ENCODE results near the gene POLG.

Gene POLG

DNA sequence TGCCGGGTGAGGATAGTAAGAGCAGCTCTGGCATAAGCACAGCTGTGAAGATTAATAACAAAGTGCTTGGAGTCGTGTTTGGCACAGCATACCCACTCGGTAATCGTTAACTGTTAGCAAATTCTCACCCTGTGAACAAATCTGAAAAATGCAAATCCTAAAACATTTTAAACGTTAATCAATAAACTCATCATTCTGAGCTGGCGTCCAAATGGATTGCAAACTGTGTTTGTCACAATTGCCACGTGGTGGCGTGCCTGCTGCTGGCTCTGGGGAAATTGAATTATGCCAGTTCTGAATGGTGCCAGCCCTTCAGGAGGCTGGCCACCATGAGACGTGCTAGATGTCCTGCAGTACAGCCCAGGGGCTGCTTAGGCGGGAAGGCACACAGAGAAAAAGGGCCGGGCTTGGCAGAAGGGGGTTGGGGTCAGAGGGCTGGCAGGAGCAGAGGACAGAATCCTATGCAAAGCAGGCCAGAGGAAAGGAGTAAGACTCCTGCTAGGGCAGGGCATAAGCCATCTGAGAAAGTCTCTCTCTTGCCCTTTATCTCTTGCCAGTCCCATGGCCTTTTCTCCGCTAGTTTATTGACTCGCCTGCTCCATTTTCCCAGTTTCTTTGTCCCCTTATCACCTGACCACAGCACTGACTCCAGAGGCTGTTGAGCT is 22.1 kb upstream of the POLG start:
- peak; percentile 36 for DNase-seq (ENCODE audit: low read depth)

DNA sequence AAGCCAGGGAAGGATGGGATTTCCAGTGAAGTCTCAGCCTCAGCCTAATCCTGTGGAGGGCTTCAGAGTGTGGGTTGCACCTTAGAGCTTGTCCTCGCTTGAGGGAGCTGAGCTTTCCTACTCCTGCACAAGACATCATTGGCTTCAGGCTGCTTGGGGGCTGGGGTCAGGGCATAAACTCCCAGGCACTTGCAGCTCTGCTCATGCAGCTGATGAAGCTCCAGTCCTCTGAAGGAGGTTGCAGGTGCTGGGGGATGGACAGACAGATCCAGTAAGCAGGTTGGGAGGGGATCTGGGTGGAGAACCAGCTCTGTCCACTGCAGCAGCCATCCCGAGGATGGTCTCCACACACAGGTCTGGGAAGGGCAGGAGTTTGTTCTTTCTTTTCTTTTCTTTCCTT is 19.4 kb upstream of the POLG start:
- DNase-seq (ENCODE audit: low read depth): no peak

DNA sequence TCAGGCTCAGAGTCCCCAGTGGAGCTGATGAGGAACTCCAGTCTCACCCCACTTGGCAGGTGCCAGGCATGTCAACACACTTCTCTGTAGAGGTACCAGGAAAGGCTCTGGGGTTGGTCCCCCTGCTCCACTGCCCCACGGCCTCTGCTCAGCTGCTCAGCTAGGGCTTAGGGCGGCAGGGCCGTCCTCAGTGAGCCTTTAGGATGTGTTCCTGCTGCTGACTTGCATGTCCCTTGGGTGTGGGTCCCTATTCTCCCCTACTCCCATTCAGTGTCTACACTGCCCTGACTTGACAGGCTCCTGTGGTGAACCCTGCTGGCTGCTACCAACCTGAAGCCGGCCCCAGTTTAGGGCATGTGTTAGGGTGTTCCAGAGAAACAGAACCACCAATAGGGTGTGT is 17.9 kb upstream of the POLG start:
- no peak for DNase-seq (ENCODE audit: low read depth)

DNA sequence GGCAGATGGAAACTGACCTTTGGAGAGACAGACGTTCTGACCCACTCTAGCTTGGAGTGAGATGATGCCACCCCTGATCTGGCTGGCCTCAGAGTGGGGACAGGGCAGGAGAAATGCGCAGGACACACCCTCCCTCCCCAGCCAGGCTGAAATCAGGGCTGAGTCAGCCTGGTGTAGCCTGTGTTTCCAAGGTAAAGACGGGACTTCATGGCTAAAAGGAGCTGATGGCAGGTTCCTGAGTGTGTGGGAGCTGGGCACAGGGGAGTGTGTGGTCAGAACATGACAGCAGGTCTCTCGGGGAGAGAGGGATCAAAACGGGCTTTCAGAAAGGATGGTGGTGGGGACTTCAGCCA is 14.6 kb upstream of the POLG start:
- no peak for DNase-seq (ENCODE audit: low read depth)

DNA sequence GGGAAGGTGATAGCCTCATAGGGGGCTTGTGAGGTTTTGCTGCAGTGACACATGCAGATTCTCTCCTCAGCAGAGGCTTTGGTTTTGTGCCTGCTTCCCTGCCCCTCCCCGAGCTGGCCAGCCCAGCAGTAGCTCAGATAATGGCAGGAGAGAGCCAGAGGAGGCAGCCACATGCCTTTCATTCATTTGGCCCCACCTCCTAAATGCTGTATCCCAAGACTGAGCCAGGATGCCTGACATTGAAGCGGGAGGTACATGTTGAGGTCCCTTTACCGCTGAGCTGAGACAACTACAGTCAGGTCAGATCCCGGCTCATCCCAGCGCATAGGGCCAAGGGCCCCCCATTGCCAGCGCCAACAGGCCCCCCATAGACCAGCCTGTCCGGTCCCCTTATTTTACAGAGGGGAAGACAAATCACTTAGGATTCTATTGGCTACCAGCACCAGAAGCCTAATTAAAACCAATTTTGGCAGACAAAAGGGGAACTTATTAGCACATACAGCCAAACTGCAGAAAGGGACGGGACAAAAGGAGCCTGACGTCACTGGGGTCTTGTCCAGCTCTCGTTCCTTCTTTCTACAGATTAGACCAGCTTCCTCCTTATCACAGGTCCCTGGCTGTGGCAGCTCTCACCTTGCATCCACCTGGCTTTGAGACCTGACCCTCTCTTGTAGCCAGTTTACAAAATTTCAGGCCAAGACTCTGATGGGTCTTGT is 12.1 kb upstream of the POLG start:
- DNase-seq (ENCODE audit: low read depth): no peak

DNA sequence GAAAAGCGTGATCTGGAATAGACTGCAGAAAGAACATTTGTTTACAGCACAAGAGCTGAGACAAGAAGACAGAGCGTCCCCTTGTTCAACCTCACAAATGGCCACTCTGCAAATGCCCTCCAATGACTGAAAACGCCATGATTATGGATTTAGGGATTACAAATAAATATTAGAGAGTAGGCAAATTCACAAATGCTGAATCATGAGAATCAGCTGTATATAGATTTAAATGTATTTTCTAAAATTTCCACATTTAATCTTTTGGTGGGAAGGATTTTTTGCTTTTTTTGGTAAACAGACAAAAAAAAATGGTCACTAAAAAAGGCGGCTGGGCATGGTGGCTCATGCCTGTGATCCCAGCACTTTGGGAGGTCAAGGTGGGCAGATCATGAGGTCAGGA is 10.6 kb upstream of the POLG start:
- DNase-seq (ENCODE audit: low read depth): no peak

DNA sequence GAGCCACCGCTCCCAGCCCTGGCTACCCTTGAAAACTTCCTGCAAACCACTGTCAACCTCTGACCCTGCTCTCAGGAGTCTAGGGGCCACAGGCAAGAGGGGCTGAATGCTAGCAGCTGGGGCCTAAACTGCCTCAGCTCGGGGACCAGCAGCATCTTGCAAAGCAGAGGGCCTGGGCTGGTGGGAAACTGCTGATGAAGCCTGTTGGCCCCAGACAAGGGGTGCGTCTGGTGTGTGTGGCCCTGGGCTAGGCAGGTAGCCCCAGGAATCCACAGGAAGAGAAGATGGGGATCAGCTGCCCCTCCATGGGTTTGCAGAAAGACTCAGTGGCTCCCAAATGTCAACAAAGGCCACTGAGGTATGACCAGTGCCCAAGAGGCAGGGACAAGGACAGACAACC is 8.2 kb upstream of the POLG start:
- DNase-seq (ENCODE audit: low read depth): no peak

DNA sequence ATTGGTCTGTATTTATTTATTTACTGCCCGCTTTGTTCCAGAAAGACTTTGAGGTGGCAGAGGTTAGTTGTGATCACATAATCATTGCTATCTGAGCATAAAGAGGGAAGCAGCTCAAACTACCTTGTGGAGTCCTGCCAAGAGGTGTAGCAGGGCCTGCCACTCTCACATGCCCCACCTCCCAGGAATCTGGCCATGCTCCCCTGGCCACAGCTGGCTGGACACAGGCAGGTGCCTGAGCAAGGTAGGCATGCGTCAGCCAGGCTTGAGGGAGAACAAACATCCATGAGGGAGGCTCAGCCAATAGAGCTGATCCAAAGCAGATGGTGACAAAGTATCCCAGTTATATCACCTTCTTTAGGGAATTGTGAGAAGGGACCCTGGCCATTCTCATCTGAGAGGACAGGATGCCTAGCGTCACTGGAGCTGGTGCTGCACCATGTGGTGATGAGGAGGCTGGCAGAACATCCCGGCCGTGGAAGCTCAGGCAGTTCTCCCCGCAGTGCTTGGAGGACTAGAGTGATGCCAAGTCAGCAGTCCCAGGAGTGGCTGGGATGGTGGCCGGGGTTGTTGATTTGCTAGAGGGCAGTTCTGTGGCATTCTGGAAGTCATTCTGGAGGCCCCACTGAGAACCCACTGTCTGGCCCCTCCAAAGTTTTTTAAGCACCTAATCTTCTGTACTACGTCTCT is 6.8 kb upstream of the POLG start:
- DNase-seq (ENCODE audit: low read depth): no peak

DNA sequence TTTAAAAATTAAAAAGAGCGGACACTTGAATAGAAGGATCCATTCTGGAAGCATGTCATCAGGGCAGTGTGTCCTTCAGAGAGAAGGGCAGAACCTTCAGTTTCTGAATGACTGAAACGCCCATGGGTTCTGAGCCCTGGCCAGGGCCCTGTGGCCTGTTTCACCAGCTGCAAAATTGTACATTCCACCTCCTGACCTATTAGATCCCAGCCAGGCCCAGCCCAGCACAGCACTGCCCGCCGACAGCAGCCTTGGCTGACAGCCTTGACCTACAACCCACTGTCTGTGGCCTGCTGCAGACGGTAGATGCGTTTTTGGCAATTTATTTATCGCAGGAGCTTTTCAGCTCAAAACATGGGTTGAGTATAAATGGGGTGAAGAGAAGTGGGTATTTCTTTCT is 5.9 kb upstream of the POLG start:
- DNase-seq (ENCODE audit: low read depth): no peak

DNA sequence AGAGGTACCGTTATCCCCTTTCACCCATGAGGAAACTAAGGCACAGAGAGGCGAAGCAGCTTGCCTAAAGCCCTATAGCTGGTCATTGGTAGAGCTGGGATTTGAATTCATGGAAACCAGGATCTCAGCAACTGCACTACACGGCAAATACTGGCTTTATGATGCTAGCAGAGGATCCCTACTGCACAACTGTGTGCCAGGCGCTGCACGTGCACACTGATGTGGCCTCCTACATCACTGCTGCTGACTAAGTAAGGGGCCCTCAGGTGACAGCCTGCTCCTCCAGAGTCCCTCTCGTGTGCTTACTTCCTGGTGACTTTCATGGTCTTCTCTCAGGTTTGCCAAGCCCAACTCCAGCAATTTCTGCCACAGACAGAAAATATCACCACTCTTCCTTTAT is 3.4 kb upstream of the POLG start:
- DNase-seq (ENCODE audit: low read depth): no peak

DNA sequence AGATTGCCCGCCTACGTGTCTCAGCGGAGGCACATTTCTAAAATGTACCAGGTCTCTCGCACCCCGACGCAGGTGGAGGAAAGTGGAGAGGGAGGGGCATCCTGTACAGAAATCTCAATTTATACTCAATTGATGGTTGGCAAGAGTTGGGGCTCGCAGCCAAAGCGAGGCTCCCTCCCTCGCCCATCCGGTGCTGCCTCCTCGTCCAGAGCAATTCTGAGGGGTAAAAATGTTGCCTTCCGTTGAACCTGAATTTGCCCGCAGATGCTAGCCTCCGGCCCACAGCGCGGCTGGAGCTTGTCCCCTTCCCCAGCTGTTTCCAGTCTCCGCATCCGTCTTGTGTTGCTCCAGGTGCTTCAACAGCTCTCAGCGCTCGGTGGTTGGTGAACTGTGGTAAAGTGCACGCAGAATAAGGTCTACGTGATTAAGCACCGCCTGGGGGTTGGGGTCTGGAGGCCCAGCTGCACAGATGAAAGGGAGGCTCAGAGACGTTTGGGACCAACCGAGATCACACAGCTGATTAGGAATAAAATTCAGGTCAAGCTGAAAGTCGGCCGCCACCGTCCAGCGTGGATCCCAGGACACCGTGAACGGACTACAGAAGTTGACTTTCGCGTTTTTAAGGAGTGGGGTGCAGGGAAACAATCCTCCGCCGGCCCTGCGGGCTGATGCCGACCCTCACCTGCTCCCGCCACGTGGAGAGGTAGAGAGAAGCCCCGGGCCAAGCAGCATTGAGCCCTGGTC is 846 bp upstream of the POLG start:
- no peak for DNase-seq (ENCODE audit: low read depth)

DNA sequence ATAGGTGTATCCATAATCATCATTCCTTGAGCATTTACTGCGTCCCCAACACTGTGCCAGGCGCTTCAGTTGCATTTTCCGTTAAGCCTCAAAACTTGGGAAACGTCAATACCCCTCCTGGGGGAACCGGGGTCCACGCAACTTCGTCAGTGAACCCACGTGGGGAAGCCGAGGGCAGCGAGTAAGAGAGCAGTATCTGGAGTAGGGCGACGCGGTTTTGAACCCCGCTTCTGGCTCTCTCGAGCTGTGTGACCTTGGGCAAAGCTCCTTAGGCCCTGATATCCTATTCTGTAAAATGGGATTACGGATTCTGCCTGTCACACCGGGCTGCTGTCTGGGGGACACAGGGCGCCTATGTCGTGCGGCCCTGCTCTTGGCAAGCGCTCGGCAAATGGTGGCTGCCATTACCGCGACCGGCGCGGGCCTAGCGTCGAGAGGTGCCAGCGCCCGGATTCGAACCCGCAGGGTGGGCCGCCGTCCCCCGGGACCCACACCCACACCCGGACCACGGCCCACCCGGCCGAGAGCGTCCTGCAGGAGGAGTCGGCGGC is 590 bp downstream of the POLG start:
- no peak for DNase-seq (ENCODE audit: low read depth)

DNA sequence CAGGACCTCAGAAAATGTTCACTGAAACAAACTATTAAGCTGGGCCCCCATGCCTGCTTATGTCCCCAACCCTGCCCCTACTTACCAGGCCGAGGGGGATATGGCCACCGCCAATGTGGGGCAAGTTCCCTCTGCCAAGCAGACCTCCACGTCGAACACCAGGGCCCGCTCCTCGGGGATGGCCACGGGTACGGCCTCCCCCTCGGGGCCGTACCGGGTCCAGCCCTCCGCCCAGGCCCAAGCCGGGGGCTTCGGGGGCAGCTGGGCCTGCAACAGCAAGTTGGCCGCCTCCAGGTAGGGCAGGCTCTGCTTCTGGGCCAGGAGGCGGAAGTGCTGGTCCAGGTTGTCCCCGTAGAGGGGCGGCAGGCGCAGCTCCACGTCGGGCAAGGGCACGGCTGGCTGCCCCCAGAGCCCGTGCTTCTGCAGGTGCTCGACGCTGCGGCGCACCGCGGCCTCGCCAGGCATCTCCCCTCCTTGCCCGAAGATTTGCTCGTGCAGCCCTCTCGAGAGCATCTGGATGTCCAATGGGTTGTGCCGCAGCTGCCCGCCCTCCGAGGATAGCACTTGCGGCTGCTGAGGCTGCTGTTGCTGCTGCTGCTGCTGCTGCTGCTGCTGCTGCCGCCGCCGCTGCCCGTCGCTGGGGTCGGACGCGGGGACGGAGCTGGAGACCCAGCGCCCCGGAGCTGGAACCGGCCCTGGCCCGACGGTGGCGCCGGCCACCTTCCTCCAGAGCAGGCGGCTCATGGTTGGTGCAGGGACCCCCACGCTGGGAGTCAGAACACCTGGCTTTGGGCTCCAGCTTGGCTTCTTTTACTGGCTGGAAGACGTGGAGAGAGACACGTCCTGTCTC is 1.4 kb downstream of the POLG start:
- no peak for DNase-seq (ENCODE audit: low read depth)

DNA sequence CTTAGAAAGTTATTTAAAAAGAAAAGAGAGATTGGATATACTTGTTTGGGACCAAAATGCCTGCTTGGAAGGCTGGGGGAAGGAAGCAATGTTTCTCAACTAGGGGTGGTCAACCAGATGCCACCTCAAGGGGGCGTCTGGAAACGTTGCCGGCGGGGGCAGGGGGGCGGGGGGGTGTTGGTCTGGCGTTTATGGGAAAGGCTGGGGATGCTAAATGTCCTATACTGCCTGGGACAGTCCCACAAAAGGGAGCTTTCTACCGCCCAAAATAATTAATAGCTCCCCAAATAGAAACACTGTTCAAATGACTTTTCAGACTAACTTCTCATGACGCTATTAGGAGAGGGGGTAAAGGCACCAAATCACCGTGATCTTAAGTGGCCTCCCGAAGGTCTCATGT is 2.2 kb downstream of the POLG start:
- peak; percentile 56 for DNase-seq (ENCODE audit: low read depth)

DNA sequence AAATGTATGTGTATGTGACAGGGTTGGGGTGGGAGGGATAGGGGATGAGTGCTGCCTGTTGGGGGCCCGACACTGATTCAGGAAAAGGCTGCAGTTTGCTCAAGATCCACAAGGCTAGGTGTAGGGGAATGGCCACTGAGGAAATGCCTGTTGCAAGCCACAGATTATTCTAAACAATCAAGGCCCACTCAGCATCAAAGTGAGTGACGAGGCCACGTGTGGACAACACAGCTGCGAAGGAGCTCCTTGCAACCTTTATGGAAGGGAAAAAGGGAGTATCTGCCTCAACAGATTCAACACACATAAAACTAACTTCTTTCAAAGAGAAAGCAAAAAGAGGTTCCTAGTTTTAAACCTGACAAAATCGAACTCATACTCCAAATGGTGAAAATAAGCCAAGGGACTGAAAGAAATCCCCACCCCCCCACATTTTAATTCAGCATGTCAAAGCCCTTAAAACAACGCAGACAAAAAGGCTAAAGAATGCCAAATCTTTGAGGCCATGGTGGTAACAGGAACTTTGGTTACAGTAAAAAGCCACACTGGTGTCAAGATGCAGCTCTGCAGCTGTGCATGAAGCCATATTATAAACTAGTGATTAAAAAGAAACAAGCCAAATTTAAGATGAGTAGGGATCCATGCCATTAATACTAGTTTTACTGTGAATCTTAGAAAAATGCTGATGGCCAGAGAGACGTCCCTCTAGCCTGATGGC is 3.6 kb downstream of the POLG start:
- no peak for DNase-seq (ENCODE audit: low read depth)

DNA sequence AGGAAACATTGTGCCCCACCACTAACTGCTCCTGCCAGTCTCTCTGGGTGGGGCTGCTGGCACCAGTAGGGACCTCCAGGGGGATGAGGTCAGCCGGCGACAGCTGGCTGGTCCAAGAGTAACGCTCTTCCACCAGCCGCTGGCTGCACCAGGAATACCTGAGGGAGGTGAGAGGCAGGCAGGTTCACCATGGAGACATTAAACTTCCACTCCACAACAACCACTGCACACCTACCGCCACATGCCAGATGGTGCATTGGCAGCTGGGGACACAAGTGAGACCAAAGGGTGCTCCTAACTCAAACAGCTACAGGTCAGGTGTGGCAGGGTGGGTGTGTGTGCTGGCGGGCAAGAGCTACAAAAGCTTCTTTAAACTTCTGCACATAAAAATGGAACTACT is 4.5 kb downstream of the POLG start:
- no peak for DNase-seq (ENCODE audit: low read depth)

DNA sequence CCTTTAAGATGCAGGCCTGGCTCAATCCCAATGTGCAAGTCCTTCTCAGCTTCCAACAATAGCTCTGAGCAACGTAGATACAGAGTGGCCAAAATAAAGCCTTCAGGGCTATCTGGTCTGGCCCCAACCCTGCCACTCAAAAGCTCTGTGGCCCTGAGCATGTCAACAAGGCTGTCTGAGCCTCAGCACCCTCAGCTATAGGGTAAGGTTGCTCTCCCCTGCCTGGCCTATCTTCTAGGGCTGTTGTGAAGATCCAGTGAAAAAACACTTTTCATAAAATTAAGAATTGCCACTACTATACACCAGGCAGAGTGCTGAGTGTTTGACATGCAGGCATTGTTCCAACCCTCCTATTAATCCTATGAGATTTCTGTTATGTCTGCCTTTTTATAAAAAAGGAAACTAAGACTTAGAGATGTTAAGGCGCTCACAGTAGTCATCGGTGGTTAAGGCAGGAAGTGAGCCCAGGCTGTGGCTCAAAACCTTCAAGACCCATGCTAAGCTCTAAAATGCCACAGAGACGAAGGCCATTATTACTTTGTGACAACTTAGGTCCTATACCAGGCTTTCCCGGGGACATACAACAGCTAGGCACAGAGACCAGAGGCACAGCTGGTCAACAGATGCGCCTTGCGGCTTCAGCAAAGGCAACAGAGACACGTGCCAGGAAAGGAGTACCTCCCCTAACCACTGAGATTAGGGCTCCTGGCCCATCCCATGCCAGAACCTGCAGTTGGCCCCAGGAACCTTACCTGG is 5.1 kb downstream of the POLG start:
- DNase-seq (ENCODE audit: low read depth): no peak

DNA sequence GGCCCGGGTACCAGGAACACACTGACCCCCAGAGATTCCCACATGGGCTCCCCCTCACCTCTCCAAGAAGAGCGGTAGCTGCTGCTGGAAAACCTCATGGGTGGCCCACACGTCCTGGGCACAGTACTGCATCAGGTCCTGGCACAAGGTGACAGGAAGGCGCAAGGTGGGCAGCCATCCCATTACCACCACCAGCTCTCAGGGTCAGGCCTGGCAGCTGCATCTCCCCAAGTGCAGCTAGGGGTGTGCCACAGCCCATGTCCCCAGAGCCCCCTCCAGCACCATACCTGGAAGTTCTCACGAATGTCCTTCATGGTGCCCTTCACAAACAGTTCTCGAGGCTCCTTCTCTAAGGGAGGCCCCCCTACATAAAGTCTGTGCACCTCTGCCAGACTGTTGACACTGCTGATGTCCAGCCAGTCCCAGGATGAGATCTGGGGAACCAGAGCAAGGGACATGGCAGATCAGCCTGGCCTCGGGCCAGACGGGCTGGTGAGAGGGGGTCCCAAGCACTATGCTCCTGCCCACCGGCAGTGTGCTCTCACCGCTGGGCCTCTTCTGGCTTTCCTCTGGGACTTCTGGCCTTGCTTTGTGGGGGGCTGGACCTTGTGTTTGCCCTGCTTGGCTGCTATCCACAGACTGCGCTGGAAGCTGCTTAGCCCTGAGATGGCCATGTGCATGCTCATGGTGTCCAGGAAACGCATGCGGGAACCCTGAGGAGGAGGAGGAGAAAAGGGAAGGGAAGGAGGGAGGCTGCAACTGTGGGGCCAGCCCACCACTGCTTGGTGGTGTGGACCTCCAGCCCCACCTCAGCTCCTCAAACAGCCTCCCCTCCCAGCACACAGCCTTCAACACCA is 6.0 kb downstream of the POLG start:
- no peak for DNase-seq (ENCODE audit: low read depth)

DNA sequence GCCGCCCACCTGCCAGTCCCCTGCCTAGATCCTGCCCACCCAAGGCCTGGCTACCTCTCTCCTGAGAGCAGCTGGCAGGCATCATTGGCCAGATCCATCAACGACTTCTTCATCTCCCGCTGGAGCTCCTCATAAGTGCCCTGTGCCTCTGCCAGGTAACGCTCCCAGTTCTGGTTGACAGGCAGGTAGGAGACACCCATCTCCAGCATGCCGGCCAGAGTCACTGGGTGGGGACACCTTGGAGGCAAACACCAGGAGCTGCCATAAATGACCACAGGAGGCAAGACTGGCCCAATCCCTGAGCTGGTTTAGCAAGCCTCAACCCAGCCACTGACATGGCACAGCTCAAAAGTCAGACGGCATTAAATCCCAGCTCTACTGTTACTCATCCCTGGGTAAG is 7.5 kb downstream of the POLG start:
- no peak for DNase-seq (ENCODE audit: low read depth)

Data from ELR (cell line).